NB4 (cell line): ENCODE data around the gene PHYKPL.

Experiments
- MYC ChIP-seq: IDR thresholded peaks from 2 replicates; pipeline ENCODE4 v1.6.1; 2011; ENCODE audit warnings: low read depth, low read length
- POLR2A ChIP-seq: IDR thresholded peaks from 2 replicates; pipeline ENCODE4 v1.6.1; 2011; ENCODE audit warnings: mild to moderate bottlenecking; ENCODE audit not compliant: insufficient read length; ENCODE audit errors: extremely low read depth
- TF ChIP-seq, protein P1 (sequence below): IDR thresholded peaks from one replicate; pipeline ENCODE4 v1.5.1; 2012; ENCODE audit warnings: low read depth, low read length
- TF ChIP-seq, protein P2 (sequence below): IDR thresholded peaks from 2 replicates; pipeline ENCODE4 v1.6.1; 2011; ENCODE audit warnings: low read depth, low read length

DNA sequence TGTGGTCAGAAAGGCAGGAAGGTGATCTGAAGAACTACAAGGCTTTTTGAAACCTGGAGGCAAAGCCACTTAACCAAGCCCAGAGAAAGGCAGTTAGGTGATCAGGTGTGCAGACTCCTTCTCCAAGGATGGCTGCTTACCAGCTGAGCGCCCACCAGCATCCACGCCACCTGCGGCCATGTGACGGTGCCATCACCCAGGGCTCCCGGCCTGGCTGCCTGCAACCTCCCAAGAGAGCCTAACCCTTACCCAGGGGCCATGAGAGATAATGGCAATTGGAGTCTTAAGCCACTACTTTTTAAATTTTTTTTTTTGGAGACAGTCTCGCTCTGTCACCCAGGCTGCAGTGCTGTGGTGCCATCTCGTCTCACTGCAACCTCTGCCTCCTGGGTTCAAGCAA is 33.1 kb upstream of the PHYKPL start:
- TF ChIP-seq, protein P1, sequence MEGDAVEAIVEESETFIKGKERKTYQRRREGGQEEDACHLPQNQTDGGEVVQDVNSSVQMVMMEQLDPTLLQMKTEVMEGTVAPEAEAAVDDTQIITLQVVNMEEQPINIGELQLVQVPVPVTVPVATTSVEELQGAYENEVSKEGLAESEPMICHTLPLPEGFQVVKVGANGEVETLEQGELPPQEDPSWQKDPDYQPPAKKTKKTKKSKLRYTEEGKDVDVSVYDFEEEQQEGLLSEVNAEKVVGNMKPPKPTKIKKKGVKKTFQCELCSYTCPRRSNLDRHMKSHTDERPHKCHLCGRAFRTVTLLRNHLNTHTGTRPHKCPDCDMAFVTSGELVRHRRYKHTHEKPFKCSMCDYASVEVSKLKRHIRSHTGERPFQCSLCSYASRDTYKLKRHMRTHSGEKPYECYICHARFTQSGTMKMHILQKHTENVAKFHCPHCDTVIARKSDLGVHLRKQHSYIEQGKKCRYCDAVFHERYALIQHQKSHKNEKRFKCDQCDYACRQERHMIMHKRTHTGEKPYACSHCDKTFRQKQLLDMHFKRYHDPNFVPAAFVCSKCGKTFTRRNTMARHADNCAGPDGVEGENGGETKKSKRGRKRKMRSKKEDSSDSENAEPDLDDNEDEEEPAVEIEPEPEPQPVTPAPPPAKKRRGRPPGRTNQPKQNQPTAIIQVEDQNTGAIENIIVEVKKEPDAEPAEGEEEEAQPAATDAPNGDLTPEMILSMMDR, result no peak
- no peak for TF ChIP-seq POLR2A
- no peak for TF ChIP-seq MYC
- TF ChIP-seq, protein P2, sequence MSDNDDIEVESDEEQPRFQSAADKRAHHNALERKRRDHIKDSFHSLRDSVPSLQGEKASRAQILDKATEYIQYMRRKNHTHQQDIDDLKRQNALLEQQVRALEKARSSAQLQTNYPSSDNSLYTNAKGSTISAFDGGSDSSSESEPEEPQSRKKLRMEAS, result no peak
